Measurements from ENCODE around the gene MAFF.
"Not testable (repeated sequence)": the region's sequence is repeated elsewhere in the genome, so short reads cannot be mapped to it uniquely, and the experiment has no call there.

Gene MAFF

DNA sequence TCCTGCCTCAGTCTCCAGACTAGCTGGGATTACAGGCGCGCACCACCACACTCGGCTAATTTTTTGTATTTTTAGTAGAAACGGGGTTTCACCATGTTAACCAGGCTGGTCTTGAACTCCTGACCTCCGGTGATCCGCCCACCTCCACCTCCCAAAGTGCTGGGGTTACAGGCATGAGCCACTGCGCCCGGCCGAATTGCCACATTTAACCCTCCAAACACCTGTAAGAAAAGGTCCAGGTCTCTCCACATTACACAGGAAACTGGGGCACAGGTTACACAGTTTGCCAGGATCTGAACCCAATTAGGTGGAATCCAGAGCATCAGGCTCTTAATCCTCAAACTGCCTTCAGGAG is 24.2 kb upstream of the MAFF start:
- DNase-seq (ENCODE audit: low read depth), result not testable (repeated sequence)

DNA sequence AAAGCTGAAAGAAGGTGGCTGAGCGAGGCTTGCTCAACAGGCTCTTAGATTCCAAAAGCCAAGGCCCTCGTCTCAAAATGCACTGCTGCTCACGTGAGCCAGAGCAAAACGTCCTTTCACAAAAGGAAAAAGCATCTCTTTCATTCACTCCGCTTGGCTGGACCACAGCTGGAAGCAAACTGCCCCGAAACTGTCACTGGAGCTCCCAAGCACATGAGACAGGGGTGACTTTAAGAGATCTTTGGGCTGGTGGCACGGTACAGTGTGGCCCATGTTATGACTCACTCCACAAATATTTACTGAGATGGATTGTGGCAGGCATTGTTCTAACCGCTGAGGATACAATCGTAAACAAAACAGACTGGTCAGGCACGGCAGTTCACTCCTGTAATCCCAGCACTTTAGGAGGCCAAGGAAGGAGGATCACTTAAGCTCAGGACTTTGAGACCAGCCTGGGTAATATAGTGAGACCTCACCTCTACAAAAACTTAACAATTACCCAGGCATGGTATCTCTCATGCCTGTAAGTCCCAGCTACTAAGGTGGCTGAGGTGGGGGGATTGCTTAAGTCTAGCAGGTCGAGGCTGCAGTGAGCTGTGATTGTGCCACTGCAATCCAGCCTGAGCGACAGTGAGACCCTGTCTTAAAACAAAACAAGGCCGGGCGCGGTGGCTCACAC is 23.7 kb upstream of the MAFF start:
- no peak for DNase-seq (ENCODE audit: low read depth)

GRCh38 chr22:38178605-38178937 is 23.2 kb upstream of the MAFF start:
- DNase-seq (ENCODE audit: low read depth), result not testable (repeated sequence)

- no peak for DNase-seq (ENCODE audit: low read depth)
Measured at GRCh38 chr22:38180841-38181452, 20.8 kb upstream of the MAFF start.

GRCh38 chr22:38181453-38182200 is 20.2 kb upstream of the MAFF start, which contains the start of gene PLA2G6:
Gene PLA2G6 (minus strand): TSS chr22:38181830. CDS start chr22:38169426, 12,404 bp downstream.
- DNase-seq (ENCODE audit: low read depth), result peak; percentile 96

DNA sequence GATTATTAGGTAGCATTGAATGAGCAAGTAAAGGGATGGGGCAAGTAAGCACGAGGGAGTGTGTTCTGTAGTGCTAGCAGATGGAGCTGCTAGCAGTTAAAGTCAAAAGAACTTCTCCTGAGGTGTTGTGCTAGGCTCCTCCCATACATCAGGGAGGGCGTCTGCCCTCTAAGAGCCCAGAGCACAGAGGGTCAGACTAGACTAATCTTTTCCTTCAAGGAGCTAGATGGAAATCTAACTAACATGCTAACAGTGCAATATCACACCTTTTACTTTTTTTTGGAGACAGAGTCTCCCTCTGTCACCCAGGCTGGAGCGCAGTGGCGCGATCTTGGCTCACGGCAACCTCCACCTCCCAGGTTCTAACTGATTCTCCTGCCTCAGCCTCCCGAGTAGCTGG is 17.0 kb upstream of the MAFF start:
- no peak for DNase-seq (ENCODE audit: low read depth)

- DNase-seq (ENCODE audit: low read depth), result no peak
Measured at GRCh38 chr22:38186429-38186828, 15.4 kb upstream of the MAFF start.

DNA sequence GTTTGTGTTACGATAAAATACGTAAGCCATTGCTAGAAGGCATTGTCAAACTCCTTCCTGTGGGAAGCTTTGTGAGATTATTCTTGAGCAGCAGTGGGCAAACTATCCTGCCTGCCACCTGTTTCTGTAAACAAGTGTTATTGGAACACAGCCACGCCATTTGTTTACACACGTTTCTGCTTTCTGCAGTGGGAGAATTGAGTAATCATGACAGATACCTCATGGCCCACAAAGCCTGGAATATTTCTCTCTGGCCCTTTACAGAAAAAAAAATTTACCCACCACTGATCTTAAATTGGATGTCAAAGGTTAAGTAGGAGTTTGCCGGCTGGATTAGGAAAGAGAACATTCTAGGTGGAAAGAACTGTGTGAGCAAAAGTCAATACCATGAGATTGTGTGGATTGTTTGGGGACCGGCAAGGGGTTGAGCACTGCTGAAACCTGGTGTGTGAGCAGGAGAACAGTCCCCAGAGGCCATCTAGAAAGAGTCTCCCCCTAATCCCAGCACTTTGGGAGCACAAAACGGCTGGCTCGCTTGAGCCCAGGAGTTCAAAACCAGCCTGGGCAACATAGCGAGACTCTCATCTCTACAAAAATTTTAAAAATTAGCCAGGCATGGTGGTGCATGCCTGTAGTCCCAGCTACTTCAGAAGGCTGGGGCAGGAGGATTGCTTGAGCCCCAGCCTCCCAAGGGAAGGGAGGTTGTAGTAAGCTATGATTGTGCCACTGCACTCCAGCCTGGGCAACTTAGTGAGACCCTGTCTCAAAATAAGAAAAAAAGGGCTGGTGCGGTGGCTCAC is 14.2 kb upstream of the MAFF start:
- no peak for DNase-seq (ENCODE audit: low read depth)

- no peak for DNase-seq (ENCODE audit: low read depth)
Measured at GRCh38 chr22:38189104-38189503, 12.7 kb upstream of the MAFF start.

DNA sequence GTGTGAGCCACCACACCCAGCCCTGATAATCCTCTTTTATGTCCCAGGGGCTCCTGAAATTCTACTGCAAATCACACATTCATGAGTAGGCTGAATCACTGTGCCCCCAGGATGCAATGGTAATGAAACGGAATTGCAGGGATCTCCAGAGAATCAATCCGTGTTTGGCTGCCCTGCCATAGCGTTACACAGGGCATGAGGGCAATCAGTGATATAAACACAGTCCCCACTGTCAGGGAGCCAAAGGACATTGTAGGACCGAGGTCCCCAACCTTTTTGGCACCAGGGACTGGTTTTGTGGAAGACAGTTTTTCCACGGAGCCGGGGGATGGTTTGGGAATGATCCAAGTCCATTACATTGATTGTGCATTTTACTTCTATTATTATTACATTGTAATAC is 11.2 kb upstream of the MAFF start:
- no peak for DNase-seq (ENCODE audit: low read depth)

- no peak for DNase-seq (ENCODE audit: low read depth)
Measured at GRCh38 chr22:38191055-38191454, 10.7 kb upstream of the MAFF start.

GRCh38 chr22:38191731-38192474 is 9.9 kb upstream of the MAFF start:
- no peak for DNase-seq (ENCODE audit: low read depth)

DNA sequence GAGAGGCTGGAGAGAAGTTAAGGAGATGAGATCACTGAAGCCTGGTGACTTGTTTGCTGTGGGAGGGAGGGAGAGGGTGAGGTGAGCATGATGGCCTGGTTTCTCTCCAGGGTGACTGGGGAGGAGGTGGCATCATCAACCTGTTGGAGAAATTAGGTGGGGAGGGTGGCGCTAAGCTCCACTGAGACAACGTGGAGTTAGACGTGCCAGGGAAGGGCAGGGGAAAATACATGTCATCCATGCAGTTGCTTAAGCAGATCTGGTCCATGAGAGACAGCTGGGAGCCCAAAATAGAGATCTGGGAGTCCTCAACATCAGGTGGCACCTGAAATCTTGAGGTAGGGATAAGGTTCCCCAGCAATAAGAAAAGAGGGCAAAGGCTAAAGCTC is 9.3 kb upstream of the MAFF start:
- DNase-seq (ENCODE audit: low read depth), result no peak

DNA sequence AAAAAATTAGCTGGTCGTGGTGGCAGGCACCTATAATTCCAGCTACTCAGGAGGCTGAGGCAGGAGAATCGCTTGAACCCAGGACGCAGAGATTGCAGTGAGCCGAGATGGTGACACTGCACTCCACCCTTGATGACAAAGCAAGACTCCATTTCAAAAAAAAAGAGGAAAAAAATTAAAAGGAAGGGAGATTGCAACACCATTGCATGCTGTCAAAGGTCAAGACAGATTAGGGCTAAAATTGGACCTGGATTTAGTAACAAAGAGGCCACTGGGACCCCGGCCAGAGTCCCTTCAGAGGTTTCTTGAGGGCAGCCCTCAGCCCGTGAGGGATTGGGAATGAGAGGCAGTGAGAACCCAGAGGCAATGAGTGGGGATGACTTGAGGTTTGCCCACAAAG is 8.2 kb upstream of the MAFF start:
- no peak for DNase-seq (ENCODE audit: low read depth)

DNA sequence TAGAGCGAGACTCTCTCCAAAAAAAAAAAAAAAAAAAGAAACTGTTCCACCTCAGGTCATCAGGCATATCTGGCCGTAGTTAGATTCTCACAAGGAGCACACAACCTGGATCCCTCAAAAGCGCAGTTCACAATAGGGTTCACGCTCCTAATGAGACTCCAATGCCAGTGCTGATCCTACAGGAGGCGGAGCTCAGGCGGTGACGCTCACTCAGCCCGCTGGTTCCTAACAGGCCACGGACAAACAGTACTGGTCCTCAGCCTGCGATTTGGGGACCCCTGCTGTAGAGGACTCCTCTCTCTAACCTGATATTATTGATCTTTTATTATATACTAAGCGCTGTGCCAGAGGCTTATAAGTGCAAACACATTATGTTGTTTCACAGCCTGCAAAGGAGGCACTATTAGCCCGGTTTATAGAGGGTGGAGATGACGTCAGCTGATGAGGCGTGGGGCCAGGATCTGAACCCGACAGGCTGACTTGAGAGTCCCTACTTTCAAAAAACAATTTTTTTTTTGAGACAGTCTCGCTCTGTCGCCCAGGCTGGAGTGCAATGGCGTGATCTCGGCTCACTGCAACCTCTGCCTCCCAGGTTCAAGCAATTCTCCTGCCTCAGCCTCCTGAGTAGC is 4.9 kb upstream of the MAFF start:
- no peak for DNase-seq (ENCODE audit: low read depth)

GRCh38 chr22:38199826-38200559 is 1.8 kb upstream of the MAFF start:
- DNase-seq (ENCODE audit: low read depth), result no peak

GRCh38 chr22:38201371-38201710 is 453 bp upstream of the MAFF start:
- DNase-seq (ENCODE audit: low read depth), result no peak

- peak; percentile 35 for DNase-seq (ENCODE audit: low read depth)
Measured at GRCh38 chr22:38202437-38203089, 769 bp downstream of the MAFF start.

- DNase-seq (ENCODE audit: low read depth), result no peak
Measured at GRCh38 chr22:38203090-38203810, 1.5 kb downstream of the MAFF start.

All from stimulated activated CD8-positive, alpha-beta memory T cell treated with anti-CD3 and anti-CD28 coated beads, Interleukin-12 subunit alpha, Interleukin-12 subunit beta, amount 100 ng/mL, for 4 hours (primary cell).